IPS-NIHi11 (cell line): ENCODE results near the gene ZNF281.

Source experiments
- DNase-seq: peaks from one replicate; pipeline ENCODE4 v3.0.0; 2012; ENCODE audit warnings: mixed read lengths, low spot score

The ZNF281 gene

DNA sequence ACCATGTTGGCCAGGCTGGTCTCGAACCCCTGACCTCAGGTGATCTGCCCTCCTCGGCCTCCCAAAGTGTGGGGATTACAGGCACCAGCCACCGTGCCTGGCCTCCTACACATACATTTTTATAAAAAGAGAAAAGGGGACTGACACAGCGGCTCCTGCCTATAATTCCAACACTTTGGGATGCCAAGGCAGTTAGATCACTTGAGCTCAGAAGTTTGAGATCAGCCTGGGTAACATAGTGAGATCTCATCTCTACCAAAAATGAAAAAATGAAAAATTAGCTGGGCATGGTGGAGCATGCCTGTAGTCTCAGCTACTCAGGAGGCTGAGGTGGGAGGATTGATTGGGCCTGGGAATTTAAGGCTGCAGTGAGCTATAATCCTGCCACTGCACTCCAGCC is 23.4 kb downstream of the ZNF281 start:
- no peak for DNase-seq

DNA sequence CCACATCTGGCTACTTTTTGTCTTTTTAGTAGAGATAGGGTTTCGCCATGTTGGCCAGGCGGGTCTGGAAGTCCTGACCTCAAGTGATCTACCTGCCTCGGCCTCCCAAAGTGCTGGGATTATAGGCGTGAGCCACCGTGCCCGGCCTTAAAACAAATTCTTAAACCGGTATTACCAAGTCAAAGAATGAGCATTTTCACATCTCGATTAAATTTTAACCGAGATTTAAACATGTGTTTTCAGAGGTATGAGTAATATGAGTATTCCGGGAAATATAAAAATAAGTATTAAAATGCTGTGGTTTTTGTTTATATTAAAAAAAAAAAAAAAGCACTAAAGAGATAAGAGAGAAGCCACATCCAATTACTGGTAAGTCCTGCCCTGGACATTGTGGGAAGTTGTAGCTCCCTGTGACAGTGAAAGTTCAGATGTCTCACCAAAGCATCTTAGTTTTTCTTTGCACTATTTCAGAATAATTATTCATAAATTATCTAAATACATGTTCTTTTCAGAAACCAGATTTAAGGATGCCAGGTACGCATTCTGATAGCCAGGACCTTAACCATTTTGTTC is 24.9 kb downstream of the ZNF281 start:
- no peak for DNase-seq

- DNase-seq, result no peak
Observed at GRCh38 chr1:200381256-200381984, 28.4 kb downstream of the ZNF281 start.

- no peak for DNase-seq
Observed at GRCh38 chr1:200380589-200381021, 29.2 kb downstream of the ZNF281 start.

DNA sequence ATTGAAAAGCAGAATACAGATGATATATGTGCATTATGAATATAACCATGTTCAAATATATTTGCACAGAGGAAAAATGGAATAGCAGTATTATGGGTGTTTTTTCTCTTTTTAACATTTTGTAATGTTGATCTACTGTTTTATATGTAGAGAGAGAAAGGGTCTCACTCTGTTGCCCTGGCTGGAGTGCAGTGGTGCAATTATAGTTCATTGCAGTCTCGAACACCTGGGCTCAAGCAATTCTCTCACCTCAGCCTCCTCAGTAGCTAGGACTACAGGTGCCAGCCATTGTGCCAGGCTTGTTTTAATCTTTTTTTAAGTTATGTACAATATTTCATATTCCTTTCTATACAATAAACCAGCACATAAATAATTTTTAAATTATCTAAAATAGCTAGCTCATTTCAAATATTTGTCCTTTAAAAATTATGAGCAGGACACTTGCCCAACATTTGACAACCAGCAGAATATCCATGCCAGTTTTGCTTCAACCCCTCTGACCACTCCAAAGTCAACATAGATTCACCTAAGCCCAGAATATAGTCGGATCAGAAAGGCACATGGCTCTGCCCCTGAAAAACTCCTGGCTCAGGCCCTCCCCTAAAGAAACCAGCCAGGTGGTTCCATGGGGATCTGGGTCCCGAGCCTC is 29.8 kb downstream of the ZNF281 start:
- DNase-seq, result no peak

- DNase-seq, result no peak
Observed at GRCh38 chr1:200379432-200379757, 30.4 kb downstream of the ZNF281 start.

DNA sequence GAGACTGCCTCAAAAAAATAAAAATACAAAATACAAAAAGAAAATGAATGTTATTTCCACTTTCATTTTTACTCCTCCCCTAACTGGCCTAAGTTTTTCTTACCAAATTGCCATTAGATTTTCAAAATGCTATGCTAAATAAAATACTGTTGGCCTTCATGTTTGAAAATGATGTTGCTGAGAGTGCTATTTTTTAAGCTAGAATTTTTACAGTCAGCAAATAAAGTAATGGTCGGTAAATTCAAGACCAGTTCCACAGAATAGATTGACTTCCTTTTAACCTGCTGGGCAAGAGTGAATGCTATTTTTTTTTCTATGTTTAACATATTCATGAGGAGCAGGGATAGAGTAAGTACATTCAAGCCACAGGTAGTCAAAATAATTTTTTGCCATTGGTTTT is 31.7 kb downstream of the ZNF281 start:
- DNase-seq, result no peak

- no peak for DNase-seq
Observed at GRCh38 chr1:200376528-200376927, 33.3 kb downstream of the ZNF281 start.

GRCh38 chr1:200374569-200375295 is 35.1 kb downstream of the ZNF281 start:
- DNase-seq, result no peak

DNA sequence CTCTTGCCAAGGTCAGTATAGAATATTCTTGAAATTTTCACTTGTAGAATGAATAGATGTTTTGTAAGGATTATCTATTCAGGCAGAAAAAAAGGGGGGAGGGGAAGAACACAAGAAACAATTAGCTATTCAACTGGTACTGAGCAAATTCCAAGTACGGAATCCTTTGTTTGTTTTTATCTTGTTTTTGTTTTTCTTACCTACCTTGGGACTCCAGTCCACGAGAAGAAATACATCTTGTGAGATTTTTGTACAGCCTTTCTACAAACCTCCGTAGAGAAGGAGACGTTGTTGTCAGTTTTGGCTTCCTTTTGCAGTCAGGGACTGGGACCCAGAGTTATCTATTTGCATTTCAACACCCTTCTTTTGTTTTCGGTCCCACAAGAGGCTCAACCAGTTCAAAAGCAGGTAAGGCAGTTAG is 36.0 kb downstream of the ZNF281 start:
- peak; percentile 60 for DNase-seq

DNA sequence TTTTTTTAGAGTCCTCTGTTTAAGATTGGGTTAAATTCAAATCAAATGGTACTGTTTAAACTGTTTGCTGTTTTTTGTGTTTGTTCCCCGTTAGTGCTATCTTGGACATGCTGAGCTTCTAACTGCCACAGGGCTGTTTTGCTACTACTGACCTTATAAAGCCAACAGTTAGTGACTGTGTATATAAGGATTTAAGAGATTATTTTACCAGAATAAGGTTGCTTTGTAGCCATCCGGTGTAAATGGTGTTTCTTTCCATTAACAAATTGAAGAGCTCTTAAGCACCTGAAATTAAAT is 37.0 kb downstream of the ZNF281 start:
- DNase-seq, result no peak

- DNase-seq, result no peak
Observed at GRCh38 chr1:200372095-200372884, 37.5 kb downstream of the ZNF281 start.

GRCh38 chr1:200369706-200370105 is 40.1 kb downstream of the ZNF281 start:
- no peak for DNase-seq

DNA sequence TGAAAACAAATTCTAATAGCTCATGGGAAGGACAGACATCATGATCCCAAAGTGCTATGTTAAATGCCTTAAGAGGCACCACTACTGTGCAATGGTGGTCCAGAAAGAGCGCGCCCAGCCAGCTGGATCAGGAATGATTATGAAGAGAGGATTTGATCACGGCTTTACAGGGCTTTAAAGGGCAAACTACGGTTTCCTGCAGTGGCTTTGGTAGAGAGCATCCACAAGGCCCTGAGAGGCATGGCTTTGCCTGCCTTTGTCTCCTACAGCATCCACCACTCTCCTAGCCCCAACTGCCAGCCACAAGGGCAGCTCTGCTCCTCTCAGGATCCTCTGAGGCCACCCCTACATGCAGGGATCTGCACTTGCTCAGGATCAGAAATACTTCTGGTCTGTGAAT is 40.7 kb downstream of the ZNF281 start:
- no peak for DNase-seq

- DNase-seq, result no peak
Observed at GRCh38 chr1:200368556-200368955, 41.3 kb downstream of the ZNF281 start.

GRCh38 chr1:200367841-200368534 is 41.8 kb downstream of the ZNF281 start:
- no peak for DNase-seq

- no peak for DNase-seq
Observed at GRCh38 chr1:200366577-200367253, 43.1 kb downstream of the ZNF281 start.

- no peak for DNase-seq
Observed at GRCh38 chr1:200365897-200366426, 43.9 kb downstream of the ZNF281 start.

- peak; percentile 41 for DNase-seq
Observed at GRCh38 chr1:200364831-200365230, 45.0 kb downstream of the ZNF281 start.

DNA sequence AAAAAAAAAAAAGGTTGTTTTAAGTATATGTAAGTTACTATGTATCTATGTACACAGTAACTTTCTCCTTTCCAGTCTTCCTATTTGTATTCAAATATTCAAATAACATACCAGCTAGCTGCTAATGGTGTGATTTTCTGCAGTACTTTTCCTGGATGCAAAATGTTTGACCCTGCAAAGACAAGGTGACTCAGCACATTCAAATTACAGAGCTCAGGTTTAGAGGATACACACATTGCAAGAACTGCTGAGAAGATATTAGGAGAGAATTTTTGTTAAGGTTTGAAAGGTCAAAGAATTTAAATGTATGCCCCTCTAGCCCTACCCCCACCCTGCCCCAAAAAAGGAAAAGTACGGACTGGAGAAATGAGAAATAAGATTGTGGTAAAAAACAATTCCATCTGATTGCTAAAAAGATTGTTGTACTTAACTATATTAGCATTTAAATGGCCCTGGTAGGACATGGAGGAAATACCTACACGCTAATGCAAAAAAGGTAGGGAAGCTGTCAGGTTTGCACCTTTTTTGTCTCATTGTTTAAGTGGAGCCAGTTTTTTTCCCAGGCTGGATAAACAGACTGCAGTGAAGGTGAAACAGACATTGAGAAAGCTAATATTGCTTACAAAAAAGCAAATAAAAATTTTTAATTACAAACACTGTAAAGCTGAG is 45.6 kb downstream of the ZNF281 start:
- DNase-seq, result peak; percentile 34
